Esophagus squamous epithelium (tissue), 5 donors: ENCODE measurements around the gene SYT17. TPM values are rescaled to one million over a fixed set of nuclear protein-coding genes. Genes with fewer than 3 reads are reported as not detected.

Experiments used
- DNase-seq: peaks from one replicate; lab custom pipeline; 2025; lab: John Stamatoyannopoulos, UW
- H3K27ac ChIP-seq, 4 donors: fragments of 200-600 bp; sonication (generic); one replicate each; pipeline ENCODE4 v1.5.1; 2016 to 2019; ENCODE audit warnings: mild to moderate bottlenecking in 1 of 4
- H3K27me3 ChIP-seq, 4 donors: fragments of 200-600 bp; sonication (generic); 1 replicate in 3 of 4; 2 replicates in 1 of 4; pipeline versions ENCODE4 v1.5.1 to v1.6.0; 2017 to 2021; ENCODE audit warnings: antibody characterized with exemption in 1 of 4
- H3K36me3 ChIP-seq, 3 donors: fragments of 200-600 bp; sonication (generic); one replicate each; pipeline ENCODE4 v1.5.1; 2016 to 2019
- H3K4me1 ChIP-seq, 3 donors: fragments of 200-600 bp; sonication (generic); one replicate each; pipeline ENCODE4 v1.5.1; 2017 to 2019
- H3K4me3 ChIP-seq, 4 donors: fragments of 200-600 bp; sonication (generic); 1 replicate in 3 of 4; 2 replicates in 1 of 4; pipeline ENCODE4 v1.5.1; 2016 to 2019; ENCODE audit warnings: mild to moderate bottlenecking in 2 of 4, moderate library complexity in 1 of 4
- H3K9me3 ChIP-seq, 3 donors: fragments of 200-600 bp; sonication (generic); one replicate each; pipeline ENCODE4 v1.5.1; 2016 to 2019
- CTCF ChIP-seq, 6 experiments: fragments of 450-650 bp in 4 of 6; fragments of 200-600 bp in 2 of 6; sonication (generic) in 2 of 6; IDR thresholded peaks; one replicate each; pipeline ENCODE4 v1.5.1; 2016 to 2019; ENCODE audit warnings: antibody characterized with exemption in 6 of 6, mild to moderate bottlenecking in 4 of 6, moderate library complexity in 4 of 6
- POLR2A ChIP-seq, 4 donors: fragments of 450-650 bp; IDR thresholded peaks; one replicate each; pipeline ENCODE4 v1.6.1; 2017; ENCODE audit warnings: antibody characterized with exemption in 4 of 4, mild to moderate bottlenecking in 4 of 4, moderate library complexity in 3 of 4
- WGBS, 2 donors: methylation state at CpG; one replicate each; pipeline ENCODE4 v1.1.5; 2018; 5-methylcytosine and 5-hydroxymethylcytosine counted together
- intact Hi-C: fragments of 100-400 bp; cut with DNase I; formaldehyde crosslinking; loops from one replicate; pipeline ENCODE4 v1.15.0; 2022
- total RNA-seq, 4 donors: library from RNA; depleted of rRNA; stranded (reverse); fragments of >200 nt; gene quantifications; one replicate each; pipeline ENCODE4 v1.1.0, GENCODE V29; 2016
- donor health status: DM: yes; HTN: yes; CAD: no.

The SYT17 gene
- total RNA-seq, 4 donors from 2014 or later = 0.88 to 7.6 (median 4.7) TPM

GRCh38 chr16:19291475-19291874 lies 123.4 kb downstream of the SYT17 start:
- no peak for DNase-seq
- intact Hi-C loops = no loop called here
- TF ChIP-seq CTCF (IDR thresholded peaks at IDR 0.05) (no peak), POLR2A (IDR thresholded peaks at IDR 0.05) (no peak)
- no peak overlapping the region for H3K27ac ChIP-seq
- H3K4me1 ChIP-seq = peaks cover 0 to 31% (median 6%) of the 10 kb centered on the region in 3 donors
- no peaks in the 10 kb centered on the region for H3K9me3 ChIP-seq
- no peak overlapping the region for H3K4me3 ChIP-seq
- no peaks in the 10 kb centered on the region for H3K36me3 ChIP-seq
- no peaks in the 10 kb centered on the region for H3K27me3 ChIP-seq
- WGBS, 2 donors = 26 to 30% methylated on average over 4 of the region's 4 CpGs

GRCh38 chr16:19292186-19292585 lies 124.1 kb downstream of the SYT17 start:
- WGBS, 2 donors = 78 to 82% methylated on average over 4 to 5 of the region's 5 CpGs
- TF ChIP-seq CTCF (IDR thresholded peaks at IDR 0.05) (no peak), POLR2A (IDR thresholded peaks at IDR 0.05) (no peak)
- intact Hi-C loops = no loop called here
- Histone ChIP-seq H3K27me3 (no peaks in the 10 kb centered on the region), H3K36me3 (no peaks in the 10 kb centered on the region), H3K27ac (no peak overlapping the region), H3K4me3 (no peak overlapping the region), H3K9me3 (no peaks in the 10 kb centered on the region), H3K4me1 (peaks cover 0 to 31% (median 6%) of the 10 kb centered on the region in 3 donors)
- no peak for DNase-seq

GRCh38 chr16:19294156-19294649 lies 126.2 kb downstream of the SYT17 start:
- 20 to 60% methylated on average over 5 of the region's 5 CpGs for WGBS, 2 donors
- Histone ChIP-seq H3K4me1 (peaks cover 0 to 21% (median 6%) of the 10 kb centered on the region in 3 donors), H3K36me3 (no peaks in the 10 kb centered on the region), H3K27ac (no peak overlapping the region), H3K9me3 (no peaks in the 10 kb centered on the region), H3K27me3 (no peaks in the 10 kb centered on the region), H3K4me3 (no peak overlapping the region)
- no peak for DNase-seq
- no peak for TF ChIP-seq POLR2A (IDR thresholded peaks at IDR 0.05)
- no peak for TF ChIP-seq CTCF (IDR thresholded peaks at IDR 0.05)
- intact Hi-C loops = no loop called here

GRCh38 chr16:19295393-19295792 lies 127.4 kb downstream of the SYT17 start:
- no peak for DNase-seq
- Histone ChIP-seq H3K4me1 (peaks cover 0 to 12% (median 6%) of the 10 kb centered on the region in 3 donors), H3K27ac (no peak overlapping the region), H3K27me3 (no peaks in the 10 kb centered on the region), H3K9me3 (no peaks in the 10 kb centered on the region), H3K36me3 (no peaks in the 10 kb centered on the region), H3K4me3 (no peak overlapping the region)
- no peak for TF ChIP-seq POLR2A (IDR thresholded peaks at IDR 0.05)
- no peak for TF ChIP-seq CTCF (IDR thresholded peaks at IDR 0.05)
- intact Hi-C loops = no loop called here
- 56 to 86% methylated on average over 1 to 2 of the region's 2 CpGs for WGBS, 2 donors

GRCh38 chr16:19297454-19297853 lies 129.4 kb downstream of the SYT17 start:
- Histone ChIP-seq H3K9me3 (no peaks in the 10 kb centered on the region), H3K27me3 (no peaks in the 10 kb centered on the region), H3K4me1 (no peaks in the 10 kb centered on the region), H3K27ac (no peak overlapping the region), H3K36me3 (no peaks in the 10 kb centered on the region), H3K4me3 (no peak overlapping the region)
- TF ChIP-seq POLR2A (IDR thresholded peaks at IDR 0.05) = no peak
- TF ChIP-seq CTCF (IDR thresholded peaks at IDR 0.05) = no peak
- intact Hi-C loops = no loop called here
- 70 to 81% methylated on average over 1 of the region's 1 CpG for WGBS, 2 donors
- no peak for DNase-seq
